ENCODE results near the gene MBNL2. TPM values are rescaled to one million over a fixed set of nuclear protein-coding genes. Genes with fewer than 3 reads are reported as not detected.
"Not testable (repeated sequence)": the region's sequence is repeated elsewhere in the genome, so short reads cannot be mapped to it uniquely, and the experiment has no call there.

The MBNL2 gene
- total RNA-seq, 2 experiments from 2014 or later: 17.2 to 17.9 TPM

- Mint-ChIP-seq H3K36me3 (no peaks in the 10 kb centered on the region), H3K4me1 (peaks cover 9% of the 10 kb centered on the region), H3K4me3 (no peak overlapping the region), H3K27ac (no peak overlapping the region), H3K27me3 (peaks cover 5% of the 10 kb centered on the region), H3K9me3 (peaks cover 6% of the 10 kb centered on the region)
- ATAC-seq (ENCODE audit: low read depth) (no peak), DNase-seq (no peak)
- POLR2A ChIA-PET: no interaction called here
Measured at GRCh38 chr13:97196340-97196739, 25.8 kb upstream of the MBNL2 start.

DNA sequence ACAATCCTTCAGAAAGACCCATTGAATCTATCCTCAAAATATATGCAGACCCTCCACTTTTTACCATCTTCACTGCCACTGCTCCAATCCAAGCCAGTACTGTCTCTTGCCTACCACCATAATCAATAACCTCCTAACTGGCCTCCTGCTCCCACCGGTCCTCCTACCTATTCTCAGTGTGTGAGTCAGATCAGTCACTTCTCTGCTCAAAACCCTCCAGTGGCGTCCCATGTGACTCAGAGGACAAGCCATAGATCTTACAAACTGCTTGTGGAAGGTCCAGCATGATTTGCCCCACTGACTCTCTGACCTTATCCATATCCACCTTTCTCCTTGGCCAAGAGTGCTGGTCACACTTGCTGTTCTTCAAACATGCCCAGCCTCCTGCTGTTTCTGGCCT, 23.4 kb upstream of the MBNL2 start:
- POLR2A ChIA-PET: no interaction called here

GRCh38 chr13:97199451-97199850, 22.7 kb upstream of the MBNL2 start:
- no peak overlapping the region for H3K27ac Mint-ChIP-seq
- peaks cover 3% of the 10 kb centered on the region for H3K36me3 Mint-ChIP-seq
- ATAC-seq (ENCODE audit: low read depth) (no peak), DNase-seq (no peak)
- H3K4me3 Mint-ChIP-seq: no peak overlapping the region
- no peaks in the 10 kb centered on the region for H3K4me1 Mint-ChIP-seq
- POLR2A ChIA-PET: no interaction called here
- H3K27me3 Mint-ChIP-seq: peaks cover 5% of the 10 kb centered on the region
- peaks cover 6% of the 10 kb centered on the region for H3K9me3 Mint-ChIP-seq

More for the DNA sequence above, 23.4 kb upstream of the MBNL2 start:
- DNase-seq (no peak), ATAC-seq (ENCODE audit: low read depth) (no peak)
- Mint-ChIP-seq H3K4me1 (peaks cover 2% of the 10 kb centered on the region), H3K36me3 (peaks cover 2% of the 10 kb centered on the region), H3K4me3 (no peak overlapping the region), H3K27ac (no peak overlapping the region), H3K9me3 (peaks cover 6% of the 10 kb centered on the region), H3K27me3 (peaks cover 5% of the 10 kb centered on the region)

DNA sequence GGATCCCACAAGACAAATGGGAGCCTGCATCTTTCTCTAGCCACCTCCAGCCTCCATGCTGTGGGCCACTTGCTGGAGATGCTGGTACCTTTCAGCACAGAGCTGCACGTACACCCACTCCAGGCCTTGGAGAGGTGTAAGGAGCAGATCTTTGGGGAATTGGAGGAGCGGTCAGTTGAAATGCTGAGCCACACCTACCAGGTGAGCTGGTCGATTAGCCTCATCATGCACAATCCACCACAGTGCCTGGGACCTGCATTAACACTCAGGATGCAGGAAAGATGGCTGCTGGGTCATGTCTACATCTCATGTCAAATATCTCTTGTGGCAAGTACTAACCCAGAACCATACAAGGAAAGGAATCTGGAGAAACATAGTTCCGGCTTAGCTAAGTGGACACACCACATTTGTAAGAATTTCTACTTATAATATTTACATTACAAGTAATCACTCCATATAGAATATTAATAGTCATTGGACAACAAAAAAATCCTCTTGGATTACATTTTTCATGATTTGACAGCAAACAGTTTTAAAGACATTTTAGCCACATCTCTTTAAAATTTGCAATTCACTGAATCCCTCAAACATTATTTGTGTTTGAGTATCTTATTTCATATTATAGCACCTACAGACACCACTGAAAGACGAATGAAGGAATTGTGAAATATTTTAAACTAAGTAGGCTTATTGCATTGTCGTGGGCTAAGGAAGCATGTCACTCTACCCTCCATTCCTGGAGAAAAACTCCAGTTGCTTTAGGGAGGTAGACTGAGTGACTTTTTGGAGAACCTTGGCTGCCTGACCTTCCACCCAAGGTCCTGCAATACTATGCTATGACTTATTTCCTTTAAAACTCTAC, 21.8 kb upstream of the MBNL2 start:
- Mint-ChIP-seq H3K4me3 (no peak overlapping the region), H3K27ac (no peak overlapping the region), H3K9me3 (peaks cover 6% of the 10 kb centered on the region), H3K4me1 (no peaks in the 10 kb centered on the region), H3K36me3 (peaks cover 3% of the 10 kb centered on the region), H3K27me3 (peaks cover 3% of the 10 kb centered on the region)
- DNase-seq (no peak), ATAC-seq (ENCODE audit: low read depth) (no peak)
- POLR2A ChIA-PET: no interaction called here

DNA sequence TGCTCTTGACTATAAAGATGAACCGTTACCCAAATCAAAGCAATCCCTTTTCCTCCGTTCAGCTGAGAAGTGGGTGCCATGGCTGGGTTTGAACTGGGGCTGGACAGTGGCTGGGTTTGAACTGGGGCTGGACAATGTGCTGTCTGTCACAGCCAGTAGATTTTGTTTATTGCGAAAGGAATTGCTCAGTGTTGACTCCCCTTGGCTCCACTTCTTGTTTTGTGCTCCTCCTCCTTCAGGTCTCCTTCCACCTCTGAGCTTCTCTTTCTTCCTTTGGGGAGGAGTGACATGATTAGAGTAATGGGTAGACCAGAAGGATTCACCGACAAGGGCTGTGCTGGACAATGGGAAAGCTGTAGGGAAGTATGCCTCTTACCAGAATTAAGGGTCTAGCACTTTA, 19.4 kb upstream of the MBNL2 start:
- POLR2A ChIA-PET: no interaction called here
- Mint-ChIP-seq H3K27ac (no peak overlapping the region), H3K4me1 (peaks cover 1% of the 10 kb centered on the region), H3K36me3 (peaks cover 3% of the 10 kb centered on the region), H3K4me3 (no peak overlapping the region), H3K9me3 (peaks cover 10% of the 10 kb centered on the region), H3K27me3 (peaks cover 3% of the 10 kb centered on the region)
- ATAC-seq (ENCODE audit: low read depth): no peak
- DNase-seq: no peak

GRCh38 chr13:97205465-97205864, 16.7 kb upstream of the MBNL2 start:
- Mint-ChIP-seq H3K27me3 (no peaks in the 10 kb centered on the region), H3K36me3 (peaks cover 4% of the 10 kb centered on the region), H3K27ac (no peak overlapping the region), H3K4me1 (peaks cover 7% of the 10 kb centered on the region), H3K4me3 (no peak overlapping the region), H3K9me3 (peaks cover 4% of the 10 kb centered on the region)
- ATAC-seq (ENCODE audit: low read depth) (no peak), DNase-seq (no peak)
- POLR2A ChIA-PET: no interaction called here

GRCh38 chr13:97205982-97206381, 16.2 kb upstream of the MBNL2 start:
- peaks cover 12% of the 10 kb centered on the region for H3K4me1 Mint-ChIP-seq

GRCh38 chr13:97207252-97207651, 14.9 kb upstream of the MBNL2 start:
- ATAC-seq (ENCODE audit: low read depth); POLR2A ChIA-PET; H3K9me3 Mint-ChIP-seq: not testable (repeated sequence)

More at GRCh38 chr13:97205982-97206381, 16.2 kb upstream of the MBNL2 start:
- Mint-ChIP-seq H3K36me3 (peaks cover 4% of the 10 kb centered on the region), H3K4me3 (no peak overlapping the region), H3K27ac (no peak overlapping the region), H3K27me3 (no peaks in the 10 kb centered on the region), H3K9me3 (peaks cover 4% of the 10 kb centered on the region)
- POLR2A ChIA-PET: no interaction called here
- no peak for DNase-seq
- ATAC-seq (ENCODE audit: low read depth): no peak

DNA sequence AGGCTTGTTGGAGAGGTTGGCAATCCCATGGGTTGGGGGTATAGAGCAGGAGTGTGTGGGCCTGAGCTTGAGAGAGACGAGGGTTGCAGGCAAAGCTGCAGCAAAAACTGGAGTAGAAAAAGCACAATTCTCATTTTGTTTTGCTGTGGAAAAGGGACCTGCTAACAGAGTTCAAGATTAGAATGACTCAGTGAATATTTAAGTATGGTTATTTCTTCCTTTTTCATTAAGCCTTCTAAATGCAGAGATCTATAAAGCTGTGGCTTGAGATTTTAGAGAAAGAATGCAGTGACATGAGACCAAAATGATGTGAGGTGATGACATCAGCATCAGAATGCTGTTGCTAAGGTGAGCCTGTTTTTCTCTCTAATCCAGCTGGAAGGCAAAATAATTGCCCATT, 10.8 kb upstream of the MBNL2 start:
- POLR2A ChIA-PET: interaction anchor here (2.0 to 2.6 kb wide), 2 partner anchors 11 to 15 kb away, joined by 11 to 13 read pairs; partner anchors contain the start of gene MBNL2
- H3K4me1 Mint-ChIP-seq: peaks cover 22% of the 10 kb centered on the region

More at GRCh38 chr13:97207252-97207651, 14.9 kb upstream of the MBNL2 start:
- DNase-seq, H3K27ac Mint-ChIP-seq, H3K36me3 Mint-ChIP-seq, H3K4me3 Mint-ChIP-seq, H3K27me3 Mint-ChIP-seq: not testable (repeated sequence)
- H3K4me1 Mint-ChIP-seq: peaks cover 17% of the 10 kb centered on the region

DNA sequence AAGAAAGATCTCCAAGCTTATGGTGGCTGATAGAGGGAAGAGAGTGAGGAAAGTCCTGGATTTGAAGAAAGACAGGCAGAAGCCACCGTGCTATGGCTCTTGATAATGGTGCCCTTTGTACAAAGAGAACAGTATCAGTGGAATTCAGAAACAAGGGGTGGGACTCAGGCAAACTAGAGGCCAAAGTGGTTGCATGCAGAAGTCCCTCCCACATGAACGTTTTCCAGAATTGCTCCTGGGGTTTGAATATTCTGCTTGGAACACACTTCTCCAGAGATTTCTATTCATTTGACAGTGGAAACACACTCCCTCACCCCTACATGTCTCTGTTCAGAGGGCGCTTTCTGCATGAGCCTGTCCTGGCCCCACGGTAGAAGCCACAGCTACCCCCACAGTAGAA, 10.1 kb upstream of the MBNL2 start:
- Mint-ChIP-seq H3K9me3 (peaks cover 2% of the 10 kb centered on the region), H3K27ac (no peak overlapping the region), H3K27me3 (no peaks in the 10 kb centered on the region), H3K4me1 (peaks cover 22% of the 10 kb centered on the region), H3K4me3 (no peak overlapping the region), H3K36me3 (peaks cover 1% of the 10 kb centered on the region)
- POLR2A ChIA-PET: interaction anchor here (2.6 kb wide), 1 partner anchor 10 kb away, joined by 11 read pairs; the partner anchor contains the start of gene MBNL2
- DNase-seq (no peak), ATAC-seq (ENCODE audit: low read depth) (no peak)

More for the DNA sequence above, 10.8 kb upstream of the MBNL2 start:
- H3K27me3 Mint-ChIP-seq: no peaks in the 10 kb centered on the region
- H3K4me3 Mint-ChIP-seq: no peak overlapping the region
- H3K9me3 Mint-ChIP-seq: peaks cover 4% of the 10 kb centered on the region
- H3K27ac Mint-ChIP-seq: peak overlapping the region; percentile 44
- no peak for ATAC-seq (ENCODE audit: low read depth)
- H3K36me3 Mint-ChIP-seq: peaks cover 1% of the 10 kb centered on the region
- no peak for DNase-seq

GRCh38 chr13:97212601-97213040, 9.5 kb upstream of the MBNL2 start:
- no peaks in the 10 kb centered on the region for H3K27me3 Mint-ChIP-seq
- peaks cover 1% of the 10 kb centered on the region for H3K36me3 Mint-ChIP-seq
- ATAC-seq (ENCODE audit: low read depth): no peak
- no peak overlapping the region for H3K27ac Mint-ChIP-seq
- H3K4me1 Mint-ChIP-seq: peaks cover 26% of the 10 kb centered on the region
- POLR2A ChIA-PET: interaction anchor here (2.6 kb wide), 1 partner anchor 10 kb away, joined by 11 read pairs; the partner anchor contains the start of gene MBNL2
- H3K4me3 Mint-ChIP-seq: no peak overlapping the region
- peaks cover 1% of the 10 kb centered on the region for H3K9me3 Mint-ChIP-seq
- DNase-seq: no peak

- Mint-ChIP-seq H3K27ac (no peak overlapping the region), H3K4me1 (peaks cover 21% of the 10 kb centered on the region), H3K9me3 (no peaks in the 10 kb centered on the region), H3K36me3 (no peaks in the 10 kb centered on the region), H3K4me3 (no peak overlapping the region), H3K27me3 (no peaks in the 10 kb centered on the region)
- POLR2A ChIA-PET: interaction anchor here (1.4 kb wide), 1 partner anchor 9 kb away, joined by 9 read pairs; no protein-coding TSS in a partner anchor
- DNase-seq (no peak), ATAC-seq (ENCODE audit: low read depth) (no peak)
Measured at GRCh38 chr13:97214921-97215320, 7.2 kb upstream of the MBNL2 start.

GRCh38 chr13:97215325-97215724, 6.8 kb upstream of the MBNL2 start:
- ATAC-seq (ENCODE audit: low read depth) (peak; percentile 62), DNase-seq (no peak)
- Mint-ChIP-seq H3K4me3 (no peak overlapping the region), H3K27ac (no peak overlapping the region), H3K4me1 (peaks cover 24% of the 10 kb centered on the region), H3K36me3 (no peaks in the 10 kb centered on the region), H3K9me3 (no peaks in the 10 kb centered on the region), H3K27me3 (no peaks in the 10 kb centered on the region)
- POLR2A ChIA-PET: interaction anchor here (1.4 kb wide), 1 partner anchor 9 kb away, joined by 9 read pairs; no protein-coding TSS in a partner anchor

GRCh38 chr13:97219226-97219625, 2.9 kb upstream of the MBNL2 start:
- no peaks in the 10 kb centered on the region for H3K27me3 Mint-ChIP-seq
- H3K4me1 Mint-ChIP-seq: peaks cover 28% of the 10 kb centered on the region
- no peaks in the 10 kb centered on the region for H3K36me3 Mint-ChIP-seq
- no peaks in the 10 kb centered on the region for H3K9me3 Mint-ChIP-seq
- H3K27ac Mint-ChIP-seq: no peak overlapping the region
- POLR2A ChIA-PET: no interaction called here
- no peak for ATAC-seq (ENCODE audit: low read depth)
- no peak overlapping the region for H3K4me3 Mint-ChIP-seq
- DNase-seq: no peak

Data from activated naive CD8-positive, alpha-beta T cell treated with anti-CD3 and anti-CD28 coated beads, Interleukin-2, amount 10 ng/mL, durations not matched to agents 7 days and 5 days (primary cell).